ENCODE results near the gene PRR36.
"Not testable (repeated sequence)": the region's sequence is repeated elsewhere in the genome, so short reads cannot be mapped to it uniquely, and the experiment has no call there.

The PRR36 gene

DNA sequence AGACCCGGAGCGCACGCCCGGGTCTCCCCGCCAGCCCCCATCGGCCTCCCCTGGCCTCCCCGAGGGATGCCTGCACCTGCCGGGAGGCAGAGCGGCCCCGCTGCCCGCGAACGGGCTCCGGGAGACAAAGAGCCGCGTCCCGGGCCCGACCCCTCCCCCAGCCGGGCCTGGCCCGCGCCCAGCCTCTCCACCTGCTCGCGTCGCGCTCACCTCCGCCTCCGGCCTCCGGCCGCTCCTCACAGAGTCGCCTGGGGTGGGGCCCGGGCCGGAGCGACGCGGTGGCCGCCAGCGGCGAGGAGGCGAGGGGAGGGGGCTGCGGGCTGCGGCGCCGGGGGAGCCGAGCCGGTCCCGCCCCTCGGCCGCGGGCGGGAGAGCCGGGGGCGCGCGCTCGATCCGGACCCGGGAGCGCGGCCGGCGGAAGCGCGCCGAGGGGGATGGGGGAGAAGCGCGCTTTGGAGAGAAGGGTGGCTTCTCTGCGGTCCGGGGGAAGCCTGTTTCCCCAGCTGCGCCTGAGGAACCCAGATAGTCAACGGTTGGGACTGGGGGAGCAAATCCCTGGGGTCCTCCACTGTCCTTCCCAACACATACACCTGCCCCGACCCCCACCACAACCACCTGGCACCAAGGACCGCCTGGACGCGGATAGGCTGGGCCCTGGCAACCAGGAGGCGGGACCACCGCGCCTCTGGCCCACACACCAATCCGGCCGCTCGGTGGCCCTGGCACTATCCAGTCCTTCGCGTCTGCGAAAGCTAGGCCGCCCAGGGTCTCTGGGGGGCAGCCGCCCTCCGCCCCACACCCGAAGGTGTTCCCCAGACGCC lies at the start of gene PRR36:
Gene PRR36, minus strand, starts transcription at position 315 of the 821 bp plus-strand sequence. CDS start 701 bp downstream, outside the sequence.
- DNase-seq (ENCODE audit: low read depth in 2 of 2), result no peak

DNA sequence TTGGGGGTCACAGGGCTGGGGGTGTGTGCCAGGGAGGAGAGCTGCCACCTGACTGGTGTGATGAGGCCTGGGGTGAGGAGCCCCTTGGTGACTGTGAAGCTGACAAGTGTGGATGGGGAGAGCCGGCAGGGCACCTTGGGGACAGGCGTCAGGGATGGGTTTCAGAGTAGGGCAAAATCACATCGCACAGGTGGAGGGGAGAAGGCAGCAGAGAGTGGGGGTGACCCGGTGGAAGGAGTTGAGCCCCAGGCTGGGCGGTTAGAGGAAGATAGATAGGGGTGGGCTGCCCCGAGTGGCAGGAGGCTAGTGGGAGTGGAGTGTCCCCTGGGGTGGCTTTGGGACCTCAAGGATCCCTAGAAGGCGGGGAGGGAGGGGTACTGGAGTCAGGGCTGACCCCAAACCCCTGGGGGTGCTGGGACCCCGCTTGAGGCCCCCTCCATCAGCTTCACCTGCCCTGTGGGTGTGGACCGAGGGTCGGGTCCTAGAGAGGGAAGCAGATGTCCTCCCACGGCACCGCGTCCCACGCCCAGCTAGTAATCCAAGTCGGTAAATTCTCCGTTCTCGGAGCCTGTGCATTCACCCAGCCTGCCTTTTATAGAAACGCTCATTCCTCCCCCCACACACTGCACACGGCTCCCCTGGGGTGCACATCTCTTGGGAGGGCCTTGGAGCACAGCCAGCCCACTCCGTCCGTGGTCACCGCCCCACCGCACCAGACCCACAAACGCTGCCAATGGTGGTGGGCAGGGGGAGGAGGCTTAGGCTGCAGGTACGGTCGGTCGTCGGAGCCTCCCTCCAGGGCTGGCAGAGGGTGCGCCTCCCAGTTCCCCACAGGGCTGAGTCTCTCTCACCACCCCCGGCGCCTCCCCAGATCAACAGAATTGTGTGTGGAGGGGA lies 49.4 kb upstream of the PRR36 start:
- DNase-seq (ENCODE audit: low read depth in 2 of 2), result no peak

DNA sequence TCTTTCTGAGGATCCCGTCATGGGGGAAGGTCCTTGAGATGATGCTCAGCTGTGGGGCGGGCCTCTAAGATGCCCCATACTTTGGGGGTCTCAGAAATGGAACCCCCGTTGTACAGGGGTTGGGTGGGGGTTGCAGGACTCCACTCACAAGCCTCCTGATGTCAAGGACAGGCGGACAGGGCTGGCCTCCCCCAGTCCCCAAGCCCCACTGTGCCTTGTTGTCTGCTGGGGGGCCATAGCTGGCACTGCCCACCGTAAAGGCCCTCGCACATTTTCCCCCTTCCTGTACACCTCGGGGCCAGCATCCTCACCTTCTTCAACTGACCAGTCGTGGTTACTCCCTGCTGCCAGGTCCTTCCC lies 48.6 kb upstream of the PRR36 start:
- DNase-seq (ENCODE audit: low read depth in 2 of 2), result no peak

GRCh38 chr19:7921967-7922835 lies 48.0 kb upstream of the PRR36 start:
- no peak for DNase-seq (ENCODE audit: low read depth in 2 of 2)

DNA sequence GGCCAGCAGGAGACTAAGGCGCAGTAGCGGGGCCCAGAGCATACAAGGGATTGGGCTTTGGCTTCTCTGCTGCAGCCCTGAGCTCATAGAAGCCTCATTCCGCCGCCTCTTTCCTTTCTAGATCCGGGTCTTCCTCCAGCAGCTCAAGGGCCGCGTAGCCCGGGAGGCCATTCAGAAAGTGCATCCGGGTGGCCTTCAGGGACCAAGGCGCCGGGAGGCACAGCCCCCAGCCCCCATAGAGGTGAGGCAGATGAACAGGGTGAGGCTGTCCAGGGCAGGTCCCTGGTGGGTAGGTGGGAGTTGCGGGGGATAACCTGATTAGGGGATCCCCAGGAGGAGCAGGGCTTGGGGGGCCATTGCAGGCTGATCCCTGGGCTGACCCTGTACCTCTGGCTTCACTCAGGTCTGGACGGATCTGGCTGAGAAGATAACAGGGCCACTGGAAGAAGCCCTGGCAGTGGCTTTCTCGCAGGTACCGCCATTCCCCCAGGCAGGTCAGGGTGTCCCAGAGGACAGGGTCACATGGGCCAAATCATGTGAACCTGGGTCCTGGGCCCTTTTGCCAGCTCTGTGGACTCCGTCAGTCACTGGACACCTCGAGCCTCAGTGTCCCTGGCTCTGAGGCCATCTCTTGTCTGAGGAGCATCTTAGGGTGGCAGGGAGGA lies 47.2 kb upstream of the PRR36 start:
- DNase-seq (ENCODE audit: low read depth in 2 of 2), result no peak

DNA sequence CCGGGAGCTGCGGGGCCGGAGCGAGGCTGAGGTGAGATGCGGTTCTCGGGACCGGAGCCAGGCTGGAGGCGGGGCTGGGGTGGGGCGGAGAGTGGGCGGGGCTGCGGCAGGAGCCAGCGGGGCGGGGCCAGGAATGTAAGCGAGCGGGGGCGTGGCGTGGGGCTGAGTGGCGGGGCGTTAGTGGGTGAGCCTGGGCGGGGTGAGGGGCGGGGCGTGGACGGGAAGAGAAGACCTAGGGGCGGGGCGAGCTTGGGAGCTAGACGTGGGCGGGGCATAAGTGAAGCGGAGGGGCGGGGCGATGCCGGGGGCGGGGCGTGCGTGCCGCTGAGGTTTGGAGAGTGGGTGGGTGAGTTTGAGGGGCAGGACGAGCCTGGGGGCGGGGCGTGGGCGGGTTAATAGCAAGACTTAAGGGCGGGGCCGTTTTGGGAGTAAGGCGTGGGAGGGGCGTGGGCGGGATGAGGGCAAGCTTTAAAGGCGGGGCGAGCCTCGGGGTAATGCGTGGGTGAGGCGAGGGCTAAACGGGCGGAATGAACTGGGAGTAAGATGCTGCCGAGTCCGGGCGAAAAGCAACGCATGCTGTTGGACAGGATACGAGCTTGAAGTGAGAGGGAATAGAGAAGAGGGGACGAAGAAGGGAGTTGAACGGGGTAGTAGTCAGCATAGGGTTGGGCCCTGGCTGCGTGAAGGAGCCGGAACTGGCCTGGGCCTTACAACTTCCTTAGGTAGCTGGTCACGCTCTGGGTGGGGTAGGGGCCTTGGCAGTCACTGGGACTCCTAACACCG lies 46.5 kb upstream of the PRR36 start:
- DNase-seq (ENCODE audit: low read depth in 2 of 2), result peak; percentile 100

DNA sequence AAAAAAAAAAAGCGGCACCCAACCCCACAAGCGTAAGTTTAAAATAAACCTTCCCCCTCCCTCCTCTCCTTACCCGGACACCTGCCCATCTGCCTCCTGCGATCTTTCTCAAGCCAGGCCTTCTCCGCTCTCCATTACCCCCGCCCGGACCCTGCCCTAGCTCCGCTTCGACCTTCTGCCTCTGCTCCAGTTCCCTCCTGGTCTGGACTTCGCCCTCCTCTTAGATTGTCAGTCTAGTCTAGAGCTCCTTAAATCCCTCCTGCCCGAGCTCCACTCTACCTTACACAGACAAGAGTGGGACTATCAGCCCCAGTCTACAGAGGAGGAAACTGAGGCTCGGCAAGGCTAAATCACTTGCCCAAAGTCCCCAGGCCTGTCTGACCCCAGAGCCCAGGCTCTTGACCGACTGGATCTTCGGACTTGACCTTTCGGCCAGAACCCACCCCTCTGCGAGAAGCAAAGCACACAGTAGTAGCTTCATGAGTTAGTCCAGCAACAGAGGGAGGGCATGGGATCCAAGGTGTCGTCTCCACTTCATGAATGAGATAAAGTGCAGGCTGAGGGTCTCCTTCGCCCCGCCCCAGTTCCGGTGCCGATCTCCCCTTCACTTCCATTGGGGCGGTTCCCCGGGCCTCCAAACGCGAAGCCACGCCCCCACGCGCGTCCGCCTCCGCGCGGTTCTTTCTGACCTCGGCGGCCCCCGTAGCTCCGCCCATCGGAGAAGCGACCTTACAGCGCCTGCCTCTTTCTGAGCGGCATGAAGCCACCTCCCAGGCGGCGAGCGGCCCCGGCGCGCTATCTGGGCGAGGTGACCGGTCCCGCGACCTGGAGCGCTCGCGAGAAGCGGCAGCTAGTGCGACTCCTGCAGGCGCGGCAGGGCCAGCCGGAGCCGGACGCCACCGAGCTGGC lies 45.7 kb upstream of the PRR36 start, which contains the start of gene SNAPC2:
Gene SNAPC2, plus strand, starts transcription at position 729 of the 909 bp plus-strand sequence. Its CDS starts 29 bp downstream, at position 758.
- DNase-seq (ENCODE audit: low read depth in 2 of 2), result peak; percentile 93

DNA sequence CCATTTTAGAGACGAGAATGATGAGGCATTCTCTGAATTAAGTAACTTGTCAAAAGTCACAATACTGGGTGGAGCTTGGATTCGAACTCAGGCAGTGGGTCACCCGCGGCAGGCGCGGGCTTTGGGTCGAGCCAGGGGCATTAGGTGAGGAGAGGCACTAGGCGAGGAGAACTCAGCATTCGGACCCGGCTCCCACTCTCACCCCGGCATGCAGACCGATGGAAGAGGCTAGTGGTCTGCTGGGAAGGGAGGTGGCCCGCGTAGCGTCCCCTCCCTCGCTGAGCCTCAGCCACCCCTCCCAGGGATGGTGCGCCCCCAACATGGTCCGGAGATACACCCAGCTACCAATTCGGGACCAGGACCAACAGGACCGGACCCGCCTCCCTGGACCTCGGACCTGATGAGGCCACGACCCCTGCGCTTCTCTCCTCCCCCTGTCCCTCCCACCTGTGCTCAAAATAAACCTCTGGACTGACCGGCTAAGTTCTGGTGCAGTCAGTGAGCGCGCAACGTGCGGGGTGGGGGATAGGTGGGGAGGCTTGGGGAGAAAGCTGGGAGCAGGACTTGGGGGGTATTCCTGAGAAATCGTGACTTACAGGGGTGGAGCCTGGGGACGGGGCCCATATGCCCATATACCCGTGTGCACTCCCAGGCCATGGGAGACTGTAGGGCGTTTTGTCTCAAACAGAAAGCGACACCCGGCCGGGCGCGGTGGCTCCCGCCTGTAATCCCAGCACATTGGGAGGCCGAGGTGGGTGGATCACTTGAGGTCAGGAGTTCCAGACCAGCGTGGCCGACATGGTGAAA lies 44.6 kb upstream of the PRR36 start:
- DNase-seq (ENCODE audit: low read depth in 2 of 2), result no peak

GRCh38 chr19:7918062-7918614 lies 43.9 kb upstream of the PRR36 start:
- DNase-seq (ENCODE audit: low read depth in 2 of 2), result not testable (repeated sequence)

- DNase-seq (ENCODE audit: low read depth in 2 of 2), result peak in 1 of 2 donors; percentile 49
Observed at GRCh38 chr19:7917267-7918061, 43.3 kb upstream of the PRR36 start.

GRCh38 chr19:7916955-7917266 lies 42.7 kb upstream of the PRR36 start:
- DNase-seq (ENCODE audit: low read depth in 2 of 2), result no peak

DNA sequence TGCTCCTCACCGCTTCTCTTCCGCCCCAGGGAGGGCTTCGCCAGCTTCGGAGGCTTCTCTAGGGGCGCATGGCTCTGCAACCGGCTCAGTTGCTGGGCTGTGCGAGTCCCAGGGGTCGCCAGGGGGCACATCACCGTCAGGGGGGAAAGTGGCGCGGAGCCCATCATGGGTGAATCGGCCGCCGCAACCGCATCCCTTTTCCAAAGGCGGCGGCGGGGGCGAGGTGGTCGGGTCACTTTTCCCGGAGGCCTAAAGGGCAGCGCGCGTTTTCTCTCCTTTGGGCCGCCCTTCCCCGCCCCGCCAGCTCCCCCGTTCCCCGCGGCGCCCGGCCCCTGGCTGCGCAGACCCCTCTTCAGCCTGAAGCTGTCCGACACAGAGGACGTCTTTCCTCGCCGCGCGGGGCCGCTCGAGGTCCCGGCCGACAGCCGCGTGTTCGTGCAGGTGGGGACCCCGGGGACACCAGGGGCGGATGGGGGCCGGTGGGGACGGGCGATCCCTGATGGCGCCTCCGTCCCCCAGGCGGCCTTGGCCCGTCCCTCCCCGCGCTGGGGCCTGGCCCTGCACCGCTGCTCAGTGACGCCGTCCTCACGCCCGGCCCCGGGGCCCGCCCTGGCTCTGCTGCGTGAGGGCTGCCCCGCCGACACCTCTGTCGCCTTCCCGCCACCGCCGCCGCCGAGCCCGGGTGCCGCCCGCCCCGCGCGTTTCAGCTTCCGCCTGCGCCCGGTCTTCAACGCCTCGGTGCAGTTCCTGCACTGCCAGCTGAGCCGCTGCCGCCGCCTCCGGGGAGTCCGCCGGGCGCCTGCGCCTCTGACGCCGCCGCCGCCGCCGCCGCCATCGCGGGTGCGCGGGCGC lies 42.1 kb upstream of the PRR36 start:
- no peak for DNase-seq (ENCODE audit: low read depth in 2 of 2)

- no peak for DNase-seq (ENCODE audit: low read depth in 2 of 2)
Observed at GRCh38 chr19:7915250-7916102, 41.3 kb upstream of the PRR36 start.

DNA sequence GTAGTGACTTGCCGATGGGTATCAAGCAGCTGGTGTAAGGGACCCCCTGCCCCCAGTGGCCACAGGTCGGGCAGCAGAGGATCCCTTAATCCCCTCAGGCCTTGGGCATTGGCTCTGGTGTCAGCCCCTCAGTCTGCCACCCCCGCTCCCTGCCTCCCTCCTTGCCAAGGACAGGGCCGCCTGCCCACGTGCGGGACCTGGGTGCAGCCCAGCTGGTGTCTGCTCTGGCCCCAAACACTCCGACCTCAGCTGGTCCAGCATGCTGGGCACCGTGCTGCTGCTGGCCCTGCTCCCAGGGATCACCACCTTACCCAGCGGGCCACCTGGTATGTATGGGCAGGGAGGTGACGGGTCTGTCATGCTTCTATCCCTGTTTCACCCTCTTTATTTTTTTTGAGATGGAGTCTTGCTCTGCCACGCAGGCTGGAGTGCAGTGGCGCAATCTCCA lies 40.4 kb upstream of the PRR36 start, which contains the start of gene TGFBR3L:
Gene TGFBR3L, plus strand, starts transcription at position 233 of the 448 bp plus-strand sequence.
- DNase-seq (ENCODE audit: low read depth in 2 of 2), result no peak

DNA sequence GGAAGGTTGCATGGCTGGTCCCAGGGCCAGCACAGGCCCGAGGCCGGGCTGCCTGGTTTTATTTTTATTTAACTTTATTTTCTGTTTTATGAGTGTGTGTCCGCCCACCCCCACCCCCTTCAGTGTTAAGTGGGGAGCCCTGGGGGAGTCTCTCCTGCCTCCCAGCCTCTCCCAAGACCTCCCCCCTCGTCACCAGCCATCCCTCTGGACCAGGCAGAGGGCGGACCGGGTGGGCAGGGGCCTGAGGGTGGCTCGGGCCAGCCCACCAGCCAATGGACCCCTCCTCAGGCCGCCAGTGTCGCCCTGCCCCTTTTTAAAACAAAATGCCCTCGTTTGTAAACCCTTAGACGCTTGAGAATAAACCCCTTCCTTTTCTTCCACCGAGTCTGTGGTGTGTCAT lies 39.9 kb upstream of the PRR36 start:
- DNase-seq (ENCODE audit: low read depth in 2 of 2), result no peak
